Epithelial cell of proximal tubule (primary cell): Measurements from ENCODE around the gene ST6GALNAC3. TPM values are rescaled to one million over a fixed set of nuclear protein-coding genes. Genes with fewer than 3 reads are reported as not detected.
A peak's percentile ranks its signal among the peaks of the same experiment; 100 is the strongest.

ENCODE experiments used
- DNase-seq: peaks from one replicate; pipeline ENCODE4 v3.0.0-alpha.2; 2011; ENCODE audit warnings: low read depth
- H3K4me3 ChIP-seq: 2 replicates; pipeline ENCODE4 v1.5.1; 2011; ENCODE audit warnings: low read depth, mild to moderate bottlenecking, low read length
- total RNA-seq: library from RNA; depleted of rRNA; stranded (reverse); fragments of >200 nt; gene quantifications from 2 replicates; pipeline ENCODE4 v1.2.3, GENCODE V29; 2015
- TF ChIP-seq, protein P1 (sequence below): conservative IDR thresholded peaks from 2 replicates; pipeline ENCODE4 v1.5.1; 2012; ENCODE audit warnings: low read depth, mild to moderate bottlenecking, low read length

ST6GALNAC3 gene
- total RNA-seq, 1 donor from 2014 or later = 0.75 TPM

- TF ChIP-seq, protein P1, sequence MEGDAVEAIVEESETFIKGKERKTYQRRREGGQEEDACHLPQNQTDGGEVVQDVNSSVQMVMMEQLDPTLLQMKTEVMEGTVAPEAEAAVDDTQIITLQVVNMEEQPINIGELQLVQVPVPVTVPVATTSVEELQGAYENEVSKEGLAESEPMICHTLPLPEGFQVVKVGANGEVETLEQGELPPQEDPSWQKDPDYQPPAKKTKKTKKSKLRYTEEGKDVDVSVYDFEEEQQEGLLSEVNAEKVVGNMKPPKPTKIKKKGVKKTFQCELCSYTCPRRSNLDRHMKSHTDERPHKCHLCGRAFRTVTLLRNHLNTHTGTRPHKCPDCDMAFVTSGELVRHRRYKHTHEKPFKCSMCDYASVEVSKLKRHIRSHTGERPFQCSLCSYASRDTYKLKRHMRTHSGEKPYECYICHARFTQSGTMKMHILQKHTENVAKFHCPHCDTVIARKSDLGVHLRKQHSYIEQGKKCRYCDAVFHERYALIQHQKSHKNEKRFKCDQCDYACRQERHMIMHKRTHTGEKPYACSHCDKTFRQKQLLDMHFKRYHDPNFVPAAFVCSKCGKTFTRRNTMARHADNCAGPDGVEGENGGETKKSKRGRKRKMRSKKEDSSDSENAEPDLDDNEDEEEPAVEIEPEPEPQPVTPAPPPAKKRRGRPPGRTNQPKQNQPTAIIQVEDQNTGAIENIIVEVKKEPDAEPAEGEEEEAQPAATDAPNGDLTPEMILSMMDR = no peak
- H3K4me3 ChIP-seq = no peak overlapping the region
- no peak for DNase-seq
Observed at GRCh38 chr1:76189310-76189709, 114.8 kb downstream of the ST6GALNAC3 start.

GRCh38 chr1:76190749-76191424 lies 116.3 kb downstream of the ST6GALNAC3 start:
- no peak for DNase-seq
- TF ChIP-seq, protein P1 = no peak
- H3K4me3 ChIP-seq = no peak overlapping the region

GRCh38 chr1:76191561-76191960 lies 117.0 kb downstream of the ST6GALNAC3 start:
- no peak for DNase-seq
- H3K4me3 ChIP-seq = no peak overlapping the region
- TF ChIP-seq, protein P1 = no peak

GRCh38 chr1:76198452-76198851 lies 123.9 kb downstream of the ST6GALNAC3 start:
- no peak for DNase-seq
- TF ChIP-seq, protein P1 = no peak
- no peak overlapping the region for H3K4me3 ChIP-seq

DNA sequence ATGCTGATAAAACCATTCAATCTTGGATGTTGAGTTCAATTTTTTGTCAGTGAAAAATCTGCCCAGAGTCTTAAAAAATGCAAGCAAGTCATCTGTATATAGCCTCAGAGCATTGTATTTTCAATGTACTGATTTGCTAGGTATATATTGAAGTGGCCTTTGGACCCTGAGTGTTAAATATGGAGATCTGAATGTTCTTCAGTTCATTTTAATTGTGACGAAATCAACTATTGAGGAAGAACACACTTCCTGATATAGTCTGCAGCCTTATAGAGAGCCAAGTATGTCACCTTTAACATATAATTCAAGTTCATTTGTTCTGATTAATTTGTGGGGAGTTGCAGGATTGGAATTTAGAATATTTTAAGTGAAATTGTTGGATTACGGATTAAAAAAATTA lies 128.1 kb downstream of the ST6GALNAC3 start:
- H3K4me3 ChIP-seq = no peak overlapping the region
- no peak for DNase-seq
- TF ChIP-seq, protein P1 = no peak

- TF ChIP-seq, protein P1 = peak; percentile 22
- DNase-seq = peak; percentile 26
- H3K4me3 ChIP-seq = no peak overlapping the region
Observed at GRCh38 chr1:76203127-76203526, 128.6 kb downstream of the ST6GALNAC3 start.

- TF ChIP-seq, protein P1 = no peak
- H3K4me3 ChIP-seq = no peak overlapping the region
- no peak for DNase-seq
Observed at GRCh38 chr1:76209238-76209637, 134.7 kb downstream of the ST6GALNAC3 start.
